Ramos (cell line): ENCODE data around the gene PPP1R9B.

ENCODE experiments used
- in situ Hi-C: fragments of 300-500 bp; cut with MboI; formaldehyde crosslinking; loops from one replicate; pipeline ENCODE4 v1.14.3; 2022; ENCODE audit warnings: low sequenced_read_pairs; ENCODE audit not compliant: unreplicated experiment

Gene PPP1R9B

DNA sequence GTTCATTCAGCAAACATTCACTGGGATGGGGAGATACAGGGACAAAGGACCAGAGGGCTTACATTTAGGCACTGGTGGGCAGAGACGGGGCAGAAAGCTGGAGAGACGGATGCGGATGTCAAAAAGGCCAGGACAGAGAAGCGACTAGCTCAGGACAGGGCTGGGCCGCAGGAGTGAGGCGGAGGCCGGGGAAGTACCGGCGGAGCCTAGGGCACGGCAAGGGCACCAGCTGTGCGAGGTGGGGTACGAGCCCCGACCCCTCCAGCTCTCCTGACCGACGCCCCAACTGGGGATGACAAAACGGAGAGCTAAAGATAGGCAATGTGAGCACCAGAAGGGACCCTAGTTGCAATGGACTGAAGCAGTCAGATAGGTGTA, 11.4 kb upstream of the PPP1R9B start:
- in situ Hi-C loops: no loop called here

DNA sequence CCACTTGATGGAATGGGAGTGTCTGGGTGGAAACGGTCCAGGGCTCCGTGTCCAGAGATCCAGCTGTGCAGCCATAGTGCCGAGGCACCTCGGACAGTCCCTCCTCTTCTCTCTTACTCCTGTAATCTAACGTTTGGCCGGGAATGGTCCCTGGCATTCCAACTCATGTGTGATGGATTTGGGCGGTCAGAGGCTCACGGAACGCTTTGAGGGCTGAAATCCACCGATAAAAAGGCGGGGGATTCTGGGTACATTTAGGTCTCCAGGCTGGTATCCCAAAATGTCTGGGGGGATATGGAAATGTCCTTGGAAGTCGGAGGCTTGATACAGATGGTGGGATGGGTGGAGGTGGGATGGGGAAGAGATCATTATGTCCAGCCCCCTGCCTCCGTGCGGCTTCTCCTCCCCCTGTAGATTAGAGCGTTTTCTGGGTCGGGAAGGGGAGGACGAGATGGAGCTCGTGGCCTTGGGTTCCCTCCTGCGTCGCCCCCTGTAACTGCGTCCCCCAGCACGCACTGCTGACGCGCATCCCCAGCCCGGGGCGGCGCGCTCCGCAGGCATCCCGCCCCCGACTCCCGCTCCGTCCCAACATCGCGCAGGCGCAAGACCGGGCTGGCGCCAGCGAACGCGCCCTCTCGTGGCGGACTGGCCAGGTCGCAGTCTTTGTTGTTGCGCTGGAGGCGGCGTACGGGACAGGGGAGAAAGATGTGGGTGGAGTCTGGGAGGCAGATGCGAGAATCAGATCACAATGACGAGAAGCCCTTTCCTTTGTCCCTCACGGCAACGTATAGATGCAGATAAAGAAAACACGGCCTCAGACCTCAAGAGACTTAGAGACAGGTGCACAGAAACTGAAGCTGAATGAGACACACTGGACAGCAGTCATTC, 10.8 kb upstream of the PPP1R9B start:
- in situ Hi-C loops: no loop called here

DNA sequence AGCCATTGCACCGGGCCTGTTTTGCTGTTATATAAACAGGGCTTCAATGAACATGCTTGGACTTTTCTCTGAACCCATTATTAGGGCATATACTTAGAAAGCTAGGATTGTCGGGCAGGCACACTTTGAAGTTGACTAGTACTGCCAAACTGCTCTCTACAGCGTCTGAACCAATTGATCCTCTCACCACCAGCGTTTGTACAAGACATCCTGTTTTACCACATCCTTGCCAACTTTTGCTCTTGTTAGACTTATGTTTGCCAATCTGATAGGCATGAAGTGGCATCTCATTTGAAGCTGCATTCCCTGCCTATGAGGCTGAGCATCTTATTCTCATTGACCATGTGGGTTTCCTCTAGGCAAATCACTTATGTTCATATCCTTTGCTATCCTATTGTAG, 7.4 kb upstream of the PPP1R9B start:
- in situ Hi-C loops: no loop called here

DNA sequence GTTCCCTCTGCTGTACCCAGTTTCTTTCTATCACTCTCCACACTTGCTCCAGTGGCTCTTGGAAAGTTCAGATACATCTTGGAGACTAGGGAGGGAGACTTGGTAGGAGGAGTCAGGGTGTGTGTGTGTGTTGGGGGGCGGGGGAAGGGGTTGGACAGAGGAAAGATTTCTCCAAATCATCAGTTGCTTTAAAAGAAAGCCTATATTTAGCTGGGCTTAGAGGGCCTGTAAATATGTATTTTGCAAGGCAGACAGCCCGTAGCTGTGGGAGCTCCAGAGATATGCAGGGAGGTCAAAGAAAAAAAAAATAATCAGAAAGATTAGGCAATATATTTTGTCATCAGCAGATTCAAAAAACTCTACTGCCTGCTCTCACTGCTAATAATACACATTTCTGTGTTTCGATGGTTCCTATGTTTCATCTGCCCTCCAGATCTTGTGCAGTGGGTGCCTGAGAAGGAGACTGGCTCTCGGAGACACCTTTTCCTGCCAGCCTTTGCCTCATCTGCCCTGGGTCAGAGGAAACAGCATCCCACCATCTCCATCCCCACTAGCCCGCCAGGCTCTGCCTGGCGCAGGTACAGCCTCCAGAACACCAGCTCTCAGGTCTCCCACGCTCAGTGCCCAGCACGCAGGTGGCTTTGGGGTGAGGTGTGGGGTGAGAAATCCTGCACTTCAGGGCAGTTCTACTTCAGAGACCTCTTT, 4.8 kb upstream of the PPP1R9B start:
- in situ Hi-C loops: no loop called here

DNA sequence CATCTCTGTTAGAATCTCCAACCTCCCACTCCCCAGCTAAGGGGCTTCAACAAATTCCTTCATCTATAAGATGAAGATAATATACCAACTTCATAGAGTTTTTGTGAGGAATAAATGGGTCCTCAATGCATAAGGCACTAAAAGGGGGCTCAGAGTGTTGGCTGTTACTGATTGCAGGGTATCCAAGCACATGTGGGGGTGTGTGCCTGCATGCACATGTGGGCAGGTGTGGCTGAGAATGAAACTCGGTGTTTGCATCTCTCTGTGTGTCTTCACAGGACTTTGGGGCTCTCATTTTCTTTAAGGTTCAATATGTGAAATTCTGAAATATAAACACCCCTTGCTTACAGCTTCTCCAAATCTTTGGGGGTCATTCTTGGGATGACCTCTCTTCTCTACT, 4.1 kb upstream of the PPP1R9B start:
- in situ Hi-C loops: no loop called here

DNA sequence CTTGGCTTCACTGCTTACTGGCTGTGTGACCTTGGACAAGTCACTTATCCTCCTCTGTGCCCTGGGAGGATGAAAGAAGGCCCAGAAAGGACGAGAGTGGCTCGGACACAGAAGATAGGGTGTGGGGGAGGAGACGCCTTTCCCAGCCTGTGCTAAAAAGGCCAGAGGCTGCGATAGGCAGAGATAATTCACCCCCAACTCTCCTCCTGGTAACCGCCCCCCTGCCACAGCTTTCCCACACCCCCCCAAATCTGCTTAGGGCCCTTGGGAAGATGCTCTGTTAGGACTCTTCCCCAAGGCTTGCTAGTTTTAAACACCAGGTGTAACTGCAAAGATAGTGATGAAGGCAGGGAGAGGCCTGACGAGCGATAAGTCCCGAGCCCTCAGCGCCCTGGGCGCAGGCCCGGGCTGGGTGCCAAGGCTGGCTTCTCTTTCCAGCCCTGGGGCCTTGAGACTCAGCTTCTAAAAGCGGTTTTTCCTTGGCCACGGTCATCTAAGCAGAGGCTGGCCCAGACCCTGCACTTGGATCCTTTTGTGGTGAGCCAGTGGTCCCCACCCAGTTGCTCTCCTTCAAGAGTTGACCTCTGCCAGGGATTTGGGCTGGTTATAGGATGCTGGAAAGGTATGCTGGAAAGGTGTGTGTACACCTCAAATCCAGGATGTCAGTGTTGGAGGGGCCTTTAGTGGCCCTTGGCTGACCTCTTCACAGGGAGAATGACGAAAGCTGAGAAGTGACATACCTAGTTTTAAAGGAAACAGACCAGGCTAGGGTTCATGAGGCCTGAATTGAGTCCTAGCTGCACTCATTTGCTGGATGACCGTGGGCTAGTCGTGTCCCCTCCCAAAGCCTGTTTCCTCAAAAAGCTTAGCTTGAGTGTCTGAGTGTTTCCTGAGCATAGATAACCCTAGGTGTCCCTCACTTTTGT, 3.4 kb upstream of the PPP1R9B start:
- in situ Hi-C loops: no loop called here

DNA sequence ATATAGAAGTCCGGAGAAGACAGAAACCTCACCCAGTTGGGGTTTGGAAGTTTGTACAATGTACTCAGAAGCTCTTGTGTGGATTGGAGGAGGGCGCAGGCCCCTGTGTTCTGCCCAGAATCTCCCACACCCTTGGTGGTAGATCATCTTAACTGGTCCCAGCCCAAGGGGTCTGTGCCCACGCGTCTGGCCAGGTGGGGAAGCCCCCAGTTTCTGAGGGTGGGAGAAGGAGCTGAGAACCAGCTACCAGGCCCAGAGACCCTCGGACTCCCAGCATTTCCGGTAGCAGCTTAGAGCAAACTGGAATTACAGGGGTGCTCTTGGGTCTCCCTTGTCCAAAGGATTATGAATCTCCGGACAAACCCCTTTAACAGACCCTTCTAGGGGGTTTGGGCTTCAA, 2.3 kb upstream of the PPP1R9B start:
- in situ Hi-C loops: no loop called here

DNA sequence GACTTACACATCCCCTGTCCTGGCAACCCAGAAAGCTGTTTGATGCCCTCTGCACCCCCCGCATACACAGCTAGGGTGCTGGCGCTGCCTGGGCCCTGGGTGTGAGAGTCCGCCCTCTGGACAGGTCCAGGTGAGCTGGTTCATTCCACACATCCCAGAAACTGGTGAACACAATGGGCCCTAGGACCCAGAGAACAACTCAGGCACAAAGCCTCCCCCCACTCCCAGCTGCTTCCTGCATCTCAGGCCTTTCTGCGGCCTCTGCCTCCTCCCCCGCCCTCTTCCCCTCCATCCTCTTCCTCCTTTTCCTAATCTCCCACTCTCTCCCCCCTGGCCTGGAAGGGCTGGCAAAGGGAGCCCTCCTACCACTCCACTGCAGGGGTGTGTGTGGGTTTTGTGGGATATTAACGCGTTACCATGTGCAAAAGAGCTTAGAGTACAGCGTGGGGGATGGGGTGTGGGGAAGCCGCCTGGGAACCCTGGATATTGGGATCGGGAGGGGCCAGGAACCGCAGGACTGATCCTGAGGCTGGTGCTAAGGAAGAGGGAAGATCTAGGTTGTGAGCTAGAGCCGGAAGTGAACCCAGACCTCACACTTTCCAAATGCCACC, 1.6 kb upstream of the PPP1R9B start:
- in situ Hi-C loops: no loop called here

DNA sequence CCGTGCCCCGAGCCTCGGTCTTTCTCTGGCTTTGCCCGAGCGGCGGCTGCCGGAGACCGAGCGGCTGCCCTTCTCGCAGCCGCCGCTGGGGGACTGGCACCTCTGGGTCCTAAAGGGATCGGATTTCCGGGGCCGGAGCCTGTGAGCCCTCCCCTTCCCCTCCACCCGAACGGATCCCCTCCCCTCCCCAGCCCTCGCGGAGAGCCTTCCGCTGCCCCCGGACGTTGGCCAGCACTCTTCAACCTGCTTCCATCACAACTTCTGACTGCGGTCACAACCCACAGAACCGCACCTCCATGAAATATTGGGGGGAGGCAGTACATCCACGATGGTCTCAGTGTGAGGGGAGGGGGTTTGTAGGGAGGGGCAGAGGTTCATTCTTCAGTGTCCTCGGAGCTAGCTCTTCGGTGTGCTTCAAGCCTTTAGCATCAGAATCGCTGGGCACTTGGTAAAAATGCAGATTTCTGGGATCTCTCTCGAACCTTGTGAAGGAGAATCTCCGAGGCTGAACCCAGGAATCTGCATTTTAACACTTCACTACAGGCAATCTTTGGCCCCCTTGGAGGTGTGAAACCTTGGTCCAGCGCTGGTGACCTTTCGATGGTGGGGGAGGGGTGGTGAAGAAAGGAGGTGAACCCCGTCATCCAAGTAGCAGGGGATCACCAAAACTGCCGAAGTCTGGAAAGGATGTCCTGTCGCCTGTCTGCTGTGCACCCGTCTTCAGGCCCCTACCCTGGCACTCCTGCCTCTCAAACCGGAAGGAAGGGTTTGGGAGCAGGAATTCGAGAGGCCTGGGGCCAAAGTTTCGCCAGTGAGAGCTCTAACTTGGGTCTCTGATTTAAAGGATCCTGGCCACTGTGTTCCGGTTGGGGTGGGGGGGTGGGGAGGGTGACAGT, 812 bp upstream of the PPP1R9B start:
- in situ Hi-C loops: no loop called here

DNA sequence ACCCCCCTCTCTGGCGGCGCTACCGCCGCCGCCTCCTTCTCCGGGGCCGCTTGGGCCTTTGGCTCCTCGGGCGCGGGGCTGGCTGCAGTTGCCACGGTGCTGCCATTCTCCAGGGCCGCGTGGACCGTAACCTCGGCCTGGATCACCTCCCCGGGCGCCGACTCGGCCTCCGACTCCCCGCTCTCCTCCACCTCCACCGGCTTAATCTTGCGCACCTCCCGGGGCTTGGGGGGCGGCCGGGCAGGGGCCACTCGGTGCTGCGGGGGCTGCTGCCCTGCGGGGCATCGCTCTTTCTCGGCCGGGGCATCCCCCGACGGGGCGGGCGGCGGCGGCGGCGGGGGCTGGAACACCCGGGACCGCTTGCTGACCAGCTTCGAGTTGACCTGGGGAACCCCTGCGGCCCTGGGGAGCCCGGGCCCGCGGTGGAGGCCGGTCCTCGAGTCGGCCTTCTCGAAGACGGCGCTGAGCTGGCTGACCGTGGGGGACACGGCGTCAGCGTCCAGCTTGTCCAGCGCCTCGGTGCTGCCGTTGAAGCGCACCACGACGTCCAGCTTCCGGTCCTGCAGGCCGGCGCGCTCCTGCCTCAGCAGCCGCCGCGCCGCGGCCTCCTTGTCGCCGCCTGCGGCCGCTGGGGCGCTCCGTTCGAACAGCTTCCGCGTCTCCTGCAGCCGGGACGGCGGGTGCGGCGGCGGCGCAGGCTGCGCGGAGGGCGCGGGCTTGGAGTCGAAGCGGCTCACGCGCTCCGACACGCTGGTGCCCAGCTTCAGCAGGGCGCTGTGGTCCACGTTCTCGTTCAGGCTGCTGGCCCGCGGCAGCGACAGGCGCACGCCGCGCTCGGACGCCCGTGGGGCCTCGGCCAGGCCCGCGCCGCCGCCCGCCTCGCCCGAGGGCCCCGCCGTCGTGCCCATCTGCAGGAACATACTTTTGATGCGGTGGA, 792 bp downstream of the PPP1R9B start:
- in situ Hi-C loops: no loop called here

DNA sequence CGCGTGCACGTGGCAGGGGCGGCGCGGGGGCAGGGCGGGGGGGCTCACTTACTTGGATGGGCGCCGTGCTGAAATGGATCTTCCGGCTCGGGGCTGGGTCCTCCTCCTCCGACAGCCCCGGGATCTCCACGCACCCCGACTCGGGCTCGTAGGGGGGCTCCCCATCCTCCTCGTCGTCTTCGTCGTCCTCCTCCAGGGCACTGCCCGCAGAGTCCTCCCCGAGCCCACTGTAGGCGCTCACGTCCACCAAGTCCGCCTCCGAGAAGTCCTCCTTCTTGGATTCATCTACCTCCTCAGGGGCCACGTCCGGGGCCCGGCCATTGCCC, 1.4 kb downstream of the PPP1R9B start:
- in situ Hi-C loops: no loop called here

DNA sequence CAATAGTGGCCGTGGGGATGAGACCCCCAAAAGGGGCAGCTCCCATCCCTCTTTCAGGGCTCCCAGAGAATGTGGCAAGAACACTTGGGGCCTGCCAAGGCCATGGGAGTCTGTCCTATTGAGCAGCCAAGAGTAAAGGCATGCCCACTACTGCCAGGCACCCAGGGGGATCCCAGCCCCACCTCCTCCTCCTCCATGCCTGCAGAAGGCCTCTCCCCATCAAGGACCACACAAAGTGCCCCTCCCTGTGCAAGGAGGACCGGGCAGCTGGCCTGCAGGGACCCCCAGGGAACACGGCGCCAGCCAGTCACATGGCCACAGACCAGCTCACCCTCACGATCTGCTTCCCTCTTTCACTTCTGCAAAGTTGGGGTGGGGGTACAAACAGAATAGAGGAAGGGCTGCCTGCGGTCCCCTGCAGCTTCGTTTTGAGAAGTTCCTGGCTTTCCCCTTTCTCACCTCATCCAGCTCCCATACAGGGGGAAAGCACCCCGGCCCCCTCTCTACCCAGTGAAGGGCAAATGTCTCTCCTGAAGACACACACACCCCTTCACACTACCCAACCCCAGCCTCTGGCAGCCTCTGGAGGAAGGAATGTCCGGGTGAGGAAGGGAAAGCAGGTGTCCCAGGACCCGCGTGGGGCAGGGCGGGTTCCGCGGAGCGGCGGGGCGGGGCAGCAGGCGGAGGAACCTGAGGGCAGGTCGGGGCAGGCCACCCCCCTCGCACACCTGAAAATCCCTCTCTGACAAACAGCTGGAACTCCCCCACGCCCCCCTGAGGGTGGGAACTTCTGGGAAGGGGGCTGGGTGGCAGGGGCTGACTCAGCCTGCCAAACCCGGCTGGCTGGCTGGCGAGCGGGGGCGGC, 2.0 kb downstream of the PPP1R9B start:
- in situ Hi-C loops: no loop called here

DNA sequence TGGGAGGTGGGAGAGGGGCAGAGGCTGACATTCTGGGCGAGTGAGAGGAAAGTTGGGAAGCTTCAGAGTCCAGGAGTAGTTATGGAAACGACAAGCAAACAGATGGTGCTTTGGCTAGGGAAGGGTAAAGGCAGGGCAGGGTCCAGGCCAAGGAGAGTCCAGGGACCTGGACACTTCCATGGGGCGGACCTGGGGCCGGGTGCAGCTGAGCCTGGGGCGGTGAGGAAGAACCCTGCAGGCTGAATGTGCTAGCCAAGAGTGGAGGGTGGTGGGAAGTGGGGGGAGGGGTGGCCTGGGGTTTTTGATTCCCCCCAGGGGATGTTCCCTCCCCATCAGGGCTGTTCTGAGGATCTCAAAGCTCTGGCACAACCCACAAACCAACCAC, 2.6 kb downstream of the PPP1R9B start:
- in situ Hi-C loops: no loop called here

DNA sequence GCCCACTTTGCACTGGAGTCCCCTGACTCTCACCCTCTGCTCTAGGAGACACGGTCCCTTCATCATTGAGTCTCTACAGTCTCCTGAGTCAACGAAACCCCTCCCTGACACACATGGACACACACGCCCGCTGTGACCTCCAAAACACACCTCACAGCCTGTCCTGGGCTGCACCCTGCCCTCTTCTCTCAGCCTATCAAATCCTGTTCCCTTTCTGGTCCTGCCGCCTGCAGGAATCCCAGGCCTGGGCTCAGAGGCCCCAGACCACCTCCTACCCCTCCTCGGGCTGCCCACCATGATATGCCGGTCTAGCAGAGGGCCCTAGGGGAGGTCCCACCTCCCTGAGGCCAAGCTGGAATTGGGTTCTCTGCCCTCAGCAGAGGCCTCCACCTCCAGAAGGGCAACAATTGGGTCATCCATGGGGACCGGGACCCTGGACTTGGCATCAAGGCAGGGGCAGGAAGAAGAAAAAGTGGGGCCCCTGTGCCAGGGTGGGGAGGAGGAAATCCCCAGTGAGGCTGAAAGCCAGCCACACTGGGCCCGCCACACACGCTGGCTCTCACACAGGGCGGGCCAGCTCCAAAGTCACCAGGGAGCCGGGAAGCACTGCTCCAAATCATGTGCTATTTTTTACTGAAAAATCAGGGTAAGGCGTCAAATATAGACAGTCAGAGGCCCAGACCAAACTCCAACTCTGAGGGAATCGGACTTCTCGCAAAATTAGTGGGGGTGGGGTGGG, 3.4 kb downstream of the PPP1R9B start:
- in situ Hi-C loops: no loop called here

DNA sequence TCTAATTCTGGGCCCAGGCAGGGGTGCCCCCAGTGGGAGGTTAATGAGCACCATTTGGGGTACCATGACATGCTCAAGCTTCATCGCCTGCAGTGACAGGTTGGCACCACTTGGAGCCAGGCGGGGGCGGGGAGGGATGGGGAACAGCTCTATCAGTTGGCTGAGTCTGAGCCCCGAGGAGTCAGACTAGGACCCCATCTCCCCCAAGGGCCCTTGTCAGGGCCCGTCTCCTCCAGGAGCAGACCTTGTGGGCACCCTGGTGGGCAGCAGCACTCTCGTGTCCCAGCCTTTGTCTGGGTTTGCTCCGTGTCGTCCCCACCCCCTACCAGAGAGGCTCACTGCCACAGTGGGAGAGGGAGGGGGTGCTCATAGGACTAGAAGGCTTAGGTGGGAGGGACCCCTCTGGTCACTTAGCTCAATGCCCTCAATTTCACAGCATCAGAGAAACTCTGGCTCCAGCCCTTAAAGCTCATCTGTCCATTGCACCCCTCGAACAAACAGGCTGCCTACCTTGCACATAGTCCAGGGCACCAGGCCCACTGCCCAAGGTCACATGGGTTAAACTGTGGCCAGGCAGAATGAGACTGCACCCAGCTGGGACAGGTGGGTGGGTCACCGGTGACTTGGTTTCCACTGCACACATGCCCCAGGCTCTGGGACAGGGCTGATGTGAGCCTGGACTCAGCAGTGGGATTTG, 4.1 kb downstream of the PPP1R9B start:
- in situ Hi-C loops: no loop called here

DNA sequence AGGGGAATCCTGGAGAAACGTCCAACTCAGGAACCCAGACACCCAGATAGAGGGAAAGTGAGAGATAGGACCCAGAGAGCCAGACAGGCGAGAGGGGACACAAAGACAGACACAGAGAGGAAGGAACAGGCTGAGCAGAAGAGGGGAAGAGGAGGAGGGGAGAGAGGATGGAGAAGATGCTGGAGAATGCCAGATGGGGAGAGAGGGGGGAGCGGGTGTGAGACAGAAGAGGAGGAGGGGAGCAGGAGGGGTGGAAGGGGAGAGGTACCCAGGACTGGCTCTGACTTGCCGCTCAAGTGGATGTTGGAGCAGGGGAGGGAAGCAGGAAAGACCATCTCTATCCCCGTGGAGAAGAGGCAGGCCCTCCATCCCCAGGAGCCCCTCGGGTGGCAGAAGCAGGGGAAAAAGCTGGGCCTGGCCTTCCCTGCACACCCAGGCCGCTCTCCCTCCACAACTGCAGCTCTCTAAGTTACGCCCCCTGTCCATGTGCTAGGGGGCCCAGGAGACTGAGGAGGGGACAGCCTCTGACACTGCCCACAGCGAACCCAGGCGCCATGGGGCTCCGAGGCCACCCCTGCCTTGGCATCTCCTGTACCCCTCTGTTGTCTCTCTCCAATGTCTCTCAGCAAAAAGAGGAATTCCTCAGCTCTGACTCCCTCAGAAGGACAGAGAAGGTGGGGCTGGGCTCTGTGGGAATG, 4.8 kb downstream of the PPP1R9B start:
- in situ Hi-C loops: no loop called here
